ENCODE data around the gene PACRG. TPM values are rescaled to one million over a fixed set of nuclear protein-coding genes. Genes with fewer than 3 reads are reported as not detected.

The PACRG gene
- total and polyA plus RNA-seq, 3 donors from 2014 or later: 54.0 to 84.6 (median 81.7) TPM

GRCh38 chr6:162898011-162898410 lies 170.2 kb downstream of the PACRG start:
- intact Hi-C loops (cut with DNase I; ENCODE audit: low total_unique reads): no loop called here
- TF ChIP-seq CTCF (IDR thresholded peaks at IDR 0.05): no peak
- TF ChIP-seq POLR2A (IDR thresholded peaks at IDR 0.05): no peak
- Histone ChIP-seq H3K9me3 (no peaks in the 10 kb centered on the region), H3K4me1 (no peaks in the 10 kb centered on the region), H3K36me3 (ENCODE audit: low read depth, missing control alignments) (no peaks in the 10 kb centered on the region), H3K27ac (no peak overlapping the region), H3K27me3 (no peaks in the 10 kb centered on the region), H3K4me3 (no peak overlapping the region)
- no peak for DNase-seq
- WGBS, 2 donors: 89 to 95% methylated on average over 8 of the region's 8 CpGs

GRCh38 chr6:162899148-162899547 lies 171.4 kb downstream of the PACRG start:
- H3K27ac ChIP-seq: no peak overlapping the region
- TF ChIP-seq CTCF (IDR thresholded peaks at IDR 0.05): no peak
- TF ChIP-seq POLR2A (IDR thresholded peaks at IDR 0.05): no peak
- H3K4me3 ChIP-seq: no peak overlapping the region
- DNase-seq: no peak
- H3K27me3 ChIP-seq: no peaks in the 10 kb centered on the region
- no peaks in the 10 kb centered on the region for H3K4me1 ChIP-seq
- 75 to 81% methylated on average over 8 of the region's 8 CpGs for WGBS, 2 donors
- no peaks in the 10 kb centered on the region for H3K9me3 ChIP-seq
- no peaks in the 10 kb centered on the region for H3K36me3 ChIP-seq (ENCODE audit: low read depth, missing control alignments)
- intact Hi-C loops (cut with DNase I; ENCODE audit: low total_unique reads): no loop called here

- TF ChIP-seq POLR2A (IDR thresholded peaks at IDR 0.05) (no peak), CTCF (IDR thresholded peaks at IDR 0.05) (no peak)
- Histone ChIP-seq H3K4me1 (no peaks in the 10 kb centered on the region), H3K27me3 (no peaks in the 10 kb centered on the region), H3K9me3 (no peaks in the 10 kb centered on the region), H3K4me3 (no peak overlapping the region), H3K36me3 (ENCODE audit: low read depth, missing control alignments) (no peaks in the 10 kb centered on the region), H3K27ac (no peak overlapping the region)
- intact Hi-C loops (cut with DNase I; ENCODE audit: low total_unique reads): no loop called here
- no peak for DNase-seq
- 67 to 80% methylated on average over 10 of the region's 10 CpGs for WGBS, 2 donors
Observed at GRCh38 chr6:162900503-162900902, 172.7 kb downstream of the PACRG start.

GRCh38 chr6:162904069-162904663 lies 176.4 kb downstream of the PACRG start:
- no peaks in the 10 kb centered on the region for H3K36me3 ChIP-seq (ENCODE audit: low read depth, missing control alignments)
- intact Hi-C loops (cut with DNase I; ENCODE audit: low total_unique reads): no loop called here
- H3K9me3 ChIP-seq: no peaks in the 10 kb centered on the region
- H3K27me3 ChIP-seq: no peaks in the 10 kb centered on the region
- no peaks in the 10 kb centered on the region for H3K4me1 ChIP-seq
- H3K4me3 ChIP-seq: no peak overlapping the region
- TF ChIP-seq POLR2A (IDR thresholded peaks at IDR 0.05): no peak
- no peak for TF ChIP-seq CTCF (IDR thresholded peaks at IDR 0.05)
- DNase-seq: no peak
- WGBS, 2 donors: 90 to 94% methylated on average over 9 of the region's 9 CpGs
- H3K27ac ChIP-seq: no peak overlapping the region

- no peaks in the 10 kb centered on the region for H3K4me1 ChIP-seq
- no peaks in the 10 kb centered on the region for H3K36me3 ChIP-seq (ENCODE audit: low read depth, missing control alignments)
- intact Hi-C loops (cut with DNase I; ENCODE audit: low total_unique reads): no loop called here
- H3K27me3 ChIP-seq: no peaks in the 10 kb centered on the region
- TF ChIP-seq CTCF (IDR thresholded peaks at IDR 0.05): no peak
- TF ChIP-seq POLR2A (IDR thresholded peaks at IDR 0.05): no peak
- no peak overlapping the region for H3K4me3 ChIP-seq
- no peak for DNase-seq
- H3K9me3 ChIP-seq: no peaks in the 10 kb centered on the region
- 76 to 94% methylated on average over 6 of the region's 6 CpGs for WGBS, 2 donors
- H3K27ac ChIP-seq: no peak overlapping the region
Observed at GRCh38 chr6:162906479-162906878, 178.7 kb downstream of the PACRG start.

Data from testis (tissue), 3 donors.